Thyroid gland (tissue), 4 donors: ENCODE results near the gene FRMPD1. TPM values are rescaled to one million over a fixed set of nuclear protein-coding genes. Genes with fewer than 3 reads are reported as not detected.

Experiments used
- DNase-seq, 2 donors: peaks; one replicate each; pipeline ENCODE4 v3.0.0-alpha.2; 2019
- H3K27ac ChIP-seq, 3 donors: fragments of 200-600 bp; sonication (generic); 1 replicate in 2 of 3; 2 replicates in 1 of 3; pipeline ENCODE4 v1.5.1; 2016 to 2019; ENCODE audit warnings: mild to moderate bottlenecking in 1 of 3, moderate library complexity in 1 of 3
- H3K27me3 ChIP-seq: fragments of 200-600 bp; sonication (generic); one replicate; pipeline ENCODE4 v1.5.1; 2019
- H3K36me3 ChIP-seq, 2 donors: fragments of 200-600 bp; sonication (generic); one replicate each; pipeline ENCODE4 v1.5.1; 2016 to 2019
- H3K4me1 ChIP-seq, 2 donors: fragments of 200-600 bp; sonication (generic); one replicate each; pipeline ENCODE4 v1.5.1; 2017 to 2019
- H3K4me3 ChIP-seq, 3 donors: fragments of 200-600 bp; sonication (generic); replicated peaks in 1 of 3; 1 replicate in 2 of 3; 2 replicates in 1 of 3; pipeline ENCODE4 v1.5.1; 2016; ENCODE audit warnings: mild to moderate bottlenecking in 1 of 3
- H3K9me3 ChIP-seq: fragments of 200-600 bp; sonication (generic); one replicate; pipeline ENCODE4 v1.5.1; 2017
- CTCF ChIP-seq, 6 experiments: fragments of 200-600 bp in 3 of 6; fragments of 450-650 bp in 3 of 6; sonication (generic) in 3 of 6; IDR thresholded peaks; one replicate each; pipeline ENCODE4 v1.5.1; 2016 to 2019; ENCODE audit warnings: antibody characterized with exemption in 6 of 6, mild to moderate bottlenecking in 2 of 6, inconsistent platforms in 1 of 6, moderate library complexity in 1 of 6
- POLR2A ChIP-seq, 2 donors: fragments of 450-650 bp; IDR thresholded peaks; one replicate each; pipeline ENCODE4 v1.6.1; 2017; ENCODE audit warnings: antibody characterized with exemption in 2 of 2, mild to moderate bottlenecking in 2 of 2, moderate library complexity in 1 of 2
- WGBS, 2 donors: methylation state at CpG; one replicate each; pipeline ENCODE4 v1.1.5; 2017; 5-methylcytosine and 5-hydroxymethylcytosine counted together
- intact Hi-C: fragments of 100-400 bp; cut with DNase I; formaldehyde crosslinking; loops from one replicate; pipeline ENCODE4 v1.15.1; 2023
- total RNA-seq, 4 donors: library from RNA; depleted of rRNA; stranded (reverse); fragments of >200 nt; gene quantifications; one replicate each; pipeline ENCODE4 v1.2.3, GENCODE V29; 2016

The FRMPD1 gene
- total RNA-seq, 4 donors from 2014 or later, result 0.13 to 0.49 (median 0.22) TPM; not detected in 1

- Histone ChIP-seq H3K4me3 (no peak overlapping the region), H3K27ac (no peak overlapping the region), H3K27me3 (no peaks in the 10 kb centered on the region), H3K4me1 (no peaks in the 10 kb centered on the region), H3K9me3 (no peaks in the 10 kb centered on the region), H3K36me3 (no peaks in the 10 kb centered on the region)
- WGBS, 2 donors, result 66 to 67% methylated on average over 4 of the region's 4 CpGs
- intact Hi-C loops, result no loop called here
- TF ChIP-seq CTCF (IDR thresholded peaks at IDR 0.05), result no peak
- no peak for DNase-seq
These were observed 64.5 kb downstream of the FRMPD1 start for GRCh38 chr9:37715260-37715659.

GRCh38 chr9:37715991-37716505 is 65.3 kb downstream of the FRMPD1 start:
- no peak for TF ChIP-seq POLR2A (IDR thresholded peaks at IDR 0.05)
- no peak for TF ChIP-seq CTCF (IDR thresholded peaks at IDR 0.05)
- intact Hi-C loops, result no loop called here
- Histone ChIP-seq H3K27me3 (no peaks in the 10 kb centered on the region), H3K9me3 (no peaks in the 10 kb centered on the region), H3K36me3 (no peaks in the 10 kb centered on the region), H3K4me3 (no peak overlapping the region), H3K27ac (no peak overlapping the region), H3K4me1 (no peaks in the 10 kb centered on the region)
- no peak for DNase-seq
- WGBS, 2 donors, result 91 to 96% methylated on average over 5 of the region's 5 CpGs

- Histone ChIP-seq H3K36me3 (no peaks in the 10 kb centered on the region), H3K4me3 (no peak overlapping the region), H3K4me1 (no peaks in the 10 kb centered on the region), H3K27me3 (no peaks in the 10 kb centered on the region), H3K9me3 (no peaks in the 10 kb centered on the region), H3K27ac (no peak overlapping the region)
- no peak for TF ChIP-seq POLR2A (IDR thresholded peaks at IDR 0.05)
- no peak for TF ChIP-seq CTCF (IDR thresholded peaks at IDR 0.05)
- intact Hi-C loops, result no loop called here
- no peak for DNase-seq
- WGBS, 2 donors, result 88 to 93% methylated on average over 2 of the region's 2 CpGs
These were observed 68.8 kb downstream of the FRMPD1 start for GRCh38 chr9:37719526-37719925.

- Histone ChIP-seq H3K4me3 (no peak overlapping the region), H3K27me3 (no peaks in the 10 kb centered on the region), H3K9me3 (no peaks in the 10 kb centered on the region), H3K27ac (no peak overlapping the region), H3K4me1 (peaks cover 0 to 5% of the 10 kb centered on the region in 2 donors), H3K36me3 (no peaks in the 10 kb centered on the region)
- intact Hi-C loops, result no loop called here
- 37 to 52% methylated on average over 5 of the region's 5 CpGs for WGBS, 2 donors
- DNase-seq, result peak; percentile 67 to 68
- TF ChIP-seq POLR2A (IDR thresholded peaks at IDR 0.05) (no peak), CTCF (IDR thresholded peaks at IDR 0.05) (no peak)
These were observed 76.3 kb downstream of the FRMPD1 start for GRCh38 chr9:37727013-37727412.

GRCh38 chr9:37729499-37729898 is 78.7 kb downstream of the FRMPD1 start:
- Histone ChIP-seq H3K36me3 (no peaks in the 10 kb centered on the region), H3K9me3 (no peaks in the 10 kb centered on the region), H3K27ac (no peak overlapping the region), H3K4me3 (no peak overlapping the region), H3K4me1 (peaks cover 0 to 5% of the 10 kb centered on the region in 2 donors), H3K27me3 (no peaks in the 10 kb centered on the region)
- WGBS, 2 donors, result 85 to 90% methylated on average over 9 of the region's 9 CpGs
- intact Hi-C loops, result no loop called here
- TF ChIP-seq POLR2A (IDR thresholded peaks at IDR 0.05), result no peak
- no peak for TF ChIP-seq CTCF (IDR thresholded peaks at IDR 0.05)
- no peak for DNase-seq
